HG02763 (cell line): Measurements from ENCODE around the gene HSFY2.
"Not testable (repeated sequence)": the region's sequence is repeated elsewhere in the genome, so short reads cannot be mapped to it uniquely, and the experiment has no call there.

ENCODE experiments used
- ATAC-seq: cut with Tn5 transposase; IDR thresholded peaks from one replicate; pipeline ENCODE4 v1.9.1; 2021; ENCODE audit warnings: mild to moderate bottlenecking, moderate library complexity; ENCODE audit not compliant: unreplicated experiment

The HSFY2 gene, protein sequence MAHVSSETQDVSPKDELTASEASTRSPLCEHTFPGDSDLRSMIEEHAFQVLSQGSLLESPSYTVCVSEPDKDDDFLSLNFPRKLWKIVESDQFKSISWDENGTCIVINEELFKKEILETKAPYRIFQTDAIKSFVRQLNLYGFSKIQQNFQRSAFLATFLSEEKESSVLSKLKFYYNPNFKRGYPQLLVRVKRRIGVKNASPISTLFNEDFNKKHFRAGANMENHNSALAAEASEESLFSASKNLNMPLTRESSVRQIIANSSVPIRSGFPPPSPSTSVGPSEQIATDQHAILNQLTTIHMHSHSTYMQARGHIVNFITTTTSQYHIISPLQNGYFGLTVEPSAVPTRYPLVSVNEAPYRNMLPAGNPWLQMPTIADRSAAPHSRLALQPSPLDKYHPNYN

DNA sequence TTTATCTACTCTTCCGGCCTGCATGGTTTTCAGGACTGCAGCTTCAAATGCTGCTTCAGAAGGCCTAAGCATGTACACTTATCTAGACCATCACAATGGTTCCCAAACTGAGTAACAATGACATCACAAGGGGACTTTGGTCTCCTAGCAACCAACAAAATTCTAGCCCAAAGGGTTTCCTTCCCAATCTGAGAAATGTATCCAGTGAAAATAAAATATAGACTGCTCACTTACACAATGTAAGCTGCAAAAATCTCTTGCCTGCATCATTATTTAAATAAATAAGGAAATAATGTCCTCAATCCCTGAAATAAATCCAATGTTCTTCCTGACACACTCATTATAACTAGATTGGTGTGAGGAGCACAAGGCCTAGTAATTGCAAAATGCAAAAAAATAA is at the start of gene HSFY2:
HSFY2 (minus strand) TSS at position 101 of the 400 bp plus-strand sequence. CDS start 117 bp downstream, outside the sequence.
- not testable (repeated sequence) for ATAC-seq

DNA sequence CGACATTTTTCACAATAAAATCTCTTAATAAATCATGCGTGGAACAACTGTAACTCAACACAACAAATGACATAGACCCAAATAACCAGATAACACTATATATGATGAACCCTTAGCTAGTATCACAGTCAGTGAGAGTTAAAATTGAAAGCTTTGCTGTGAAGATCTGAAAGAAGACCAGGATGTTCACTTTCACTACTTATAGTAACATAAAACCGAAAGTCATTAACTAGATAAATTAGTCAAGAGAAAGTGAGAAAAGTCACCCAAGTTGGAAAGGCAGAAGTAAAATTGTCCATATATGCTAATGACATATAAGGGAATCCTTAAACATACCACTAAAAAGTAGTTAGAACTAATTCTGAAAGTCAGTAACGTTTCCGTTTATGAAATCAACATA is 42.2 kb upstream of the HSFY2 start:
- not testable (repeated sequence) for ATAC-seq

- ATAC-seq = not testable (repeated sequence)
These were observed 15.3 kb upstream of the HSFY2 start for GRCh38 chrY:18788757-18789406.

- not testable (repeated sequence) for ATAC-seq
These were observed 19.5 kb downstream of the HSFY2 start for GRCh38 chrY:18754077-18754476.

- ATAC-seq = not testable (repeated sequence)
These were observed 20.3 kb downstream of the HSFY2 start for GRCh38 chrY:18753133-18753815.

GRCh38 chrY:18723714-18724113 is 49.8 kb downstream of the HSFY2 start:
- ATAC-seq = not testable (repeated sequence)
